AG09319 (cell line): ENCODE results near the gene RPN2.

ENCODE experiments used
- DNase-seq: peaks from one replicate; pipeline ENCODE4 v3.0.0-alpha.2; 2010; ENCODE audit warnings: low read depth; ENCODE audit errors: extremely low read depth
- CTCF ChIP-seq: IDR thresholded peaks from 2 replicates; pipeline ENCODE4 v1.5.1; 2011; ENCODE audit warnings: low read depth, mild to moderate bottlenecking, inconsistent platforms, low read length, moderate library complexity

The RPN2 gene

DNA sequence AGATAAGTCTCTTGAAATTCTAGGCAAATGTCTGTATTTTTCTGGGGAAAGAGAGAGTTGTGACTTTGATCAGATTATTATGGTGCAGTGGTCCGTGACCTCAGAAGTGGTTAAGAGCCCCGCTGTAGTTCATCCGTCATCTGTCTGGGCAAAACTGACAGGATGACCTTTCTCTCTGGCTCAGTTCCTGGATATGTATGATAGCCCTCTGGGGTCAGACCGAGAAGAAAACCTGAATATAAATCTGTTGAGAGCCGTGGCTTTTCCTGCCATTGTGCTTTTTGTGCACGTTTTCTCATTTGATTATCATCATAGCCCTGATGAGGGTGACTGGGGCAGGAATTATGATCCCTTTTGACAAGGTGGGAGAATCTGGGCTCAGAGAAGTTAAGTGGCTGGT, 55.9 kb downstream of the RPN2 start:
- no peak for DNase-seq
- no peak for TF ChIP-seq CTCF

GRCh38 chr20:37236462-37236861, 57.3 kb downstream of the RPN2 start:
- no peak for TF ChIP-seq CTCF
- no peak for DNase-seq

- DNase-seq: no peak
- no peak for TF ChIP-seq CTCF
Measured at GRCh38 chr20:37237656-37238055, 58.5 kb downstream of the RPN2 start.

- no peak for TF ChIP-seq CTCF
Measured at GRCh38 chr20:37238426-37238825, 59.3 kb downstream of the RPN2 start.

DNA sequence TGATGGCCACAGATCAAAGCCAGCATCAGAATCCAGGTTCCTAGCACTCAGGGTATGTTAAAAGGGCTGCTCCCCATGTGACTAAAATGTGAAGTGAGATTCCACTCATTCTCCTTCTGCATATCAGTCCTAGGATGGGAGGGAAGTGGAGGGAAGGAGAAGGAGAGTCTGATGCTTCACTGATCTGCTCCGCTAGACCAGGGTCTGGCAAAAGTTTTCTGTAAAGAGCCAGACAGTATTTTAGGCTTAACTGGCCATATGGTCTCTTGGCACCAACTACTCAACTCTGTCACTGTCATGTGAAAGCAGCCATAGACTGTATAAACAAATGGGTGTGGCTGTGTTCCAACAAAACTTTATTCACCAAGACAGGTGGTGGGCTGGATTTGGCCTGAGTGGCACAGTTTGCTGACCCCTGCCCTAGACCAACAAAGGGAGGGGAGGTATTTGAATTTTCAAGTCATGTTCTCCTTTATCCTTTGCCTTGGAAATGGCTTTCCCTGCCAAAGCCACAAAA, 59.9 kb downstream of the RPN2 start:
- DNase-seq: no peak
- no peak for TF ChIP-seq CTCF

More at GRCh38 chr20:37238426-37238825, 59.3 kb downstream of the RPN2 start:
- no peak for DNase-seq

GRCh38 chr20:37240337-37241067, 61.4 kb downstream of the RPN2 start:
- TF ChIP-seq CTCF: no peak
- no peak for DNase-seq

DNA sequence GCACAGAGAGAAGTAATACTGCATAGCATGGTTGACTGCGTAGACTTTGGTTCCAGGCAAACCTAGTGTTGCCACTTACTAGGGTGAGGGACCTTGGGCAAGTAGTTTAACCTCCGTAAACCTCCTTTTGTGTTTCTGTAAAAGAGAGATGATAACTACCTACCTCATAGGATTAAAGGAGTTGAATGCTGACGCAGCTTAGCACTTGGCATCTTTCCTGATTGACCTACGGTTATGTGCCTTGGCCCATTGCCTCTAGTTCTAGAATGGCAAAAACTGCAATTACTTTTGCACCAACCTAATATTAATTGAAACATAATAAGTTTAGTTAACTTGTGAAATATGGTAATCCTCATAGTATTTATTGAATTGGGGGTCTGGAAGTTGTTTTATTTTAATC, 63.4 kb downstream of the RPN2 start:
- no peak for TF ChIP-seq CTCF
- no peak for DNase-seq
